Stomach (tissue), 9 donors: ENCODE measurements around the gene PVALEF. TPM values are rescaled to one million over a fixed set of nuclear protein-coding genes. Genes with fewer than 3 reads are reported as not detected.

Experiments used
- DNase-seq, 2 donors: peaks; one replicate each; pipeline versions ENCODE4 v3.0.0 to v3.0.0-alpha.2; 2013 to 2019
- H3K27ac ChIP-seq, 5 donors: fragments of 200-600 bp in 4 of 5; sonication (generic) in 4 of 5; one replicate each; pipeline ENCODE4 v1.5.1; 2013 to 2019; ENCODE audit warnings: mild to moderate bottlenecking in 1 of 5, moderate library complexity in 1 of 5
- H3K27me3 ChIP-seq, 3 donors: fragments of 200-600 bp; sonication (generic); one replicate each; pipeline ENCODE4 v1.5.1; 2017 to 2019; ENCODE audit warnings: mixed run types in 1 of 3
- H3K36me3 ChIP-seq, 4 donors: fragments of 200-600 bp; sonication (generic); 1 replicate in 3 of 4; 2 replicates in 1 of 4; pipeline ENCODE4 v1.5.1; 2016 to 2019
- H3K4me1 ChIP-seq, 4 donors: fragments of 200-600 bp; sonication (generic); one replicate each; pipeline ENCODE4 v1.5.1; 2016 to 2019
- H3K4me3 ChIP-seq, 4 donors: fragments of 200-600 bp; sonication (generic) in 3 of 4; one replicate each; pipeline ENCODE4 v1.5.1; 2016 to 2019; ENCODE audit warnings: mild to moderate bottlenecking in 1 of 4
- H3K9me3 ChIP-seq, 4 donors: fragments of 200-600 bp; sonication (generic); one replicate each; pipeline ENCODE4 v1.5.1; 2016 to 2019
- EP300 ChIP-seq: sonication (generic); formaldehyde crosslinking; IDR thresholded peaks from one replicate; pipeline ENCODE4 v1.6.1; 2017; ENCODE audit warnings: antibody characterized with exemption
- POLR2A ChIP-seq, 4 donors: fragments of 450-650 bp; IDR thresholded peaks; one replicate each; pipeline ENCODE4 v1.6.1; 2016; ENCODE audit warnings: antibody characterized with exemption in 4 of 4, control low read depth in 2 of 4, mild to moderate bottlenecking in 1 of 4, moderate library complexity in 1 of 4
- POLR2AphosphoS5 ChIP-seq, 3 donors: sonication (generic); formaldehyde crosslinking; IDR thresholded peaks; one replicate each; pipeline ENCODE4 v1.6.1; 2016; ENCODE audit warnings: antibody characterized with exemption in 3 of 3
- WGBS, 5 donors: extraction: QIAGEN DNeasy Blood & Tissue Kit in 3 of 5; methylation state at CpG; one replicate each; pipeline versions ENCODE4 v1.1.5 to v1.1.7; 2013 to 2018; 5-methylcytosine and 5-hydroxymethylcytosine counted together
- intact Hi-C: fragments of 100-400 bp; cut with DNase I; formaldehyde crosslinking; loops from one replicate; pipeline ENCODE4 v1.15.1; 2023; ENCODE audit warnings: low total_unique reads
- polyA plus RNA-seq, 3 donors: library from polyadenylated mRNA; stranded (reverse); fragments of 200-250 nt; gene quantifications; one replicate each; pipeline ENCODE4 v1.2.3, GENCODE V29; 2013
- total RNA-seq, 5 donors: library from RNA; depleted of rRNA; stranded (reverse); fragments of >200 nt; gene quantifications; one replicate each; pipeline versions ENCODE4 v1.1.0 to v1.2.3, GENCODE V29; 2014 to 2016
- TF ChIP-seq, protein P1 (sequence below), 7 experiments: fragments of 450-650 bp in 4 of 7; fragments of 200-600 bp in 3 of 7; sonication (generic) in 3 of 7; IDR thresholded peaks; one replicate each; pipeline ENCODE4 v1.5.1; 2016 to 2019; ENCODE audit warnings: antibody characterized with exemption in 7 of 7, control low read depth in 2 of 7, mild to moderate bottlenecking in 1 of 7
- donor health status: healthy with polysubstance abuse.
- donor health status: Bipolar disorder and iron deficiency.
- donor health status: healthy.

PVALEF gene
- total and polyA plus RNA-seq, 8 donors: not detected

DNA sequence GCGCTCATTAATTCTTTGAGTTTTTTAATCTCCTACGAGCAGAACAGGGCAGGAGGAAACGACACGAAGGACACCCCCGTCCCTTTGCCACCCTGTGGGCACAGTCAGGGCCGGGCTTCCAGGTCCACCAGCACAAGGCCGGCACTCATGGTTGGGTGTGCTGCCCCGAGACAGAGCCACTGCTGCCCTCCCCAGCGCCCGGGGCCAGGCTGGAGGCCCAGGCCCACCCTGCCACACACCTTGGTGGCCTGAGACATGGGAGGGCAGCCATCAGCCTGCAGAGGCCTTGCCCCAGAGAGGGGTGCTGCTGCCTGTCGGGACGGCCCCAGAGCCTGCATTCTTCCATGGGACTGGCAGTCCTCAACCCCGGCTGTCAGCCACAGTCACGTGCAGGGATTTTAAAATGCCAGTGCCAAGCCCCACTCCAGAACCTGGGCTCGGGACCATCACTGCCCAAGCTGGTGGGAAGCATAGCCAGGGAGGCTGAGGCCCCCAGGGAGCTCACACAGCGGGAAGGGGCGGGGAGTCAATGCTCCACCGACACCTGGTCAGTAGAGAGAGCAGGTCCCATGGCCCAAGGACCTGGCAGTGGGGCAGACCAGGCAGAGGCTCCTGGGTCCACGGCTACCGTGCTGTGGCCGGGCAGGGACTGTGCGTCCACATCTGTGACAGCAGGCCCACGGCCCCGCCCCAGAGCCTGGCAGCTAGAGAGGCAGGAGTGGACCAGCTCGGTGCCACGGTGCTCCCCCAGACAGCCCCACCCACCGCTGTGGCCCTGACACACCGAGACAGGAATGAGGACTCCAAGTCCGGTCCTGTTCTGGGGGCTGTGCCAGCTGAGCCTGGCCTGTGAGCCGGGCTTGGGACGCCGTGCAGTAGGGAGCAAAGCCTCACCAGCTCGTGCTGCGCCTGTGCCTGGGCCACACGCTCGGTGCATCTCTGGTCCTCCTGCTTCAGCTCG is 29.9 kb downstream of the PVALEF start:
- no peaks in the 10 kb centered on the region for H3K9me3 ChIP-seq
- DNase-seq: no peak
- H3K36me3 ChIP-seq: peaks cover 0 to 92% (median 67%) of the 10 kb centered on the region in 4 donors
- intact Hi-C loops: no loop called here
- TF ChIP-seq EP300: no peak
- no peak for TF ChIP-seq POLR2A (IDR thresholded peaks at IDR 0.05)
- TF ChIP-seq, protein P1, sequence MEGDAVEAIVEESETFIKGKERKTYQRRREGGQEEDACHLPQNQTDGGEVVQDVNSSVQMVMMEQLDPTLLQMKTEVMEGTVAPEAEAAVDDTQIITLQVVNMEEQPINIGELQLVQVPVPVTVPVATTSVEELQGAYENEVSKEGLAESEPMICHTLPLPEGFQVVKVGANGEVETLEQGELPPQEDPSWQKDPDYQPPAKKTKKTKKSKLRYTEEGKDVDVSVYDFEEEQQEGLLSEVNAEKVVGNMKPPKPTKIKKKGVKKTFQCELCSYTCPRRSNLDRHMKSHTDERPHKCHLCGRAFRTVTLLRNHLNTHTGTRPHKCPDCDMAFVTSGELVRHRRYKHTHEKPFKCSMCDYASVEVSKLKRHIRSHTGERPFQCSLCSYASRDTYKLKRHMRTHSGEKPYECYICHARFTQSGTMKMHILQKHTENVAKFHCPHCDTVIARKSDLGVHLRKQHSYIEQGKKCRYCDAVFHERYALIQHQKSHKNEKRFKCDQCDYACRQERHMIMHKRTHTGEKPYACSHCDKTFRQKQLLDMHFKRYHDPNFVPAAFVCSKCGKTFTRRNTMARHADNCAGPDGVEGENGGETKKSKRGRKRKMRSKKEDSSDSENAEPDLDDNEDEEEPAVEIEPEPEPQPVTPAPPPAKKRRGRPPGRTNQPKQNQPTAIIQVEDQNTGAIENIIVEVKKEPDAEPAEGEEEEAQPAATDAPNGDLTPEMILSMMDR (IDR thresholded peaks at IDR 0.05): no peak
- no peak for TF ChIP-seq POLR2AphosphoS5 (IDR thresholded peaks at IDR 0.05)
- no peak overlapping the region for H3K27ac ChIP-seq
- no peaks in the 10 kb centered on the region for H3K27me3 ChIP-seq
- 90 to 94% (median 92%) methylated on average over 22 to 37 of the region's 37 CpGs for WGBS, 5 donors
- H3K4me3 ChIP-seq: no peak overlapping the region
- peaks cover 0 to 17% (median 2%) of the 10 kb centered on the region in 4 donors for H3K4me1 ChIP-seq

DNA sequence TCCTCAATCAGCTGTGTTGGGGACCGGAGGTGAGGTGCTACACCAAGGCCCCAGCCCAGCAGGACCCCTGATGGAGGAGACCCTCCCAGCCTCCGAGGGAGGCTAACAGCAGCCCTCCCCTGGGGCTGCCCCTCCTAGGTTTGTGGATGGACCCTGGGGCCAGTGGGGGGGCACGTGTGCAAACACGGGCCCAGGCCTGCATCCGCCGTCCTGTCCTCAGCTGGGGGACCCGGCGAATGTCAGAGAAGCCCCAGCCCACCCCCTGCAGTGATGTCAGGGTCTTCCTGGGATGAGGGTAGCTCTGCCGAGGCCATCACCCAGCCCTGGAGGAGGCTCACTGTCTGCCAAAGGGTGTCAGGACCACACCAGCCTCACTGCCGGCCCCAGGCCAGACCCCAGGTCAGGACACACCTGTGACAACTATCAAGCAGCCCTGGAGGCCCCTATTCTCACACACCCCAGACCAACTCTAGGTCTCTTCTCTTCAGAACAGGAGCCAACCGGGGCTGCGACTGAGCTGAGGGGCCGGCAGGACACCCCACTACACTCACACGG is 30.7 kb downstream of the PVALEF start:
- WGBS, 5 donors: 88 to 96% (median 95%) methylated on average over 10 to 14 of the region's 14 CpGs

DNA sequence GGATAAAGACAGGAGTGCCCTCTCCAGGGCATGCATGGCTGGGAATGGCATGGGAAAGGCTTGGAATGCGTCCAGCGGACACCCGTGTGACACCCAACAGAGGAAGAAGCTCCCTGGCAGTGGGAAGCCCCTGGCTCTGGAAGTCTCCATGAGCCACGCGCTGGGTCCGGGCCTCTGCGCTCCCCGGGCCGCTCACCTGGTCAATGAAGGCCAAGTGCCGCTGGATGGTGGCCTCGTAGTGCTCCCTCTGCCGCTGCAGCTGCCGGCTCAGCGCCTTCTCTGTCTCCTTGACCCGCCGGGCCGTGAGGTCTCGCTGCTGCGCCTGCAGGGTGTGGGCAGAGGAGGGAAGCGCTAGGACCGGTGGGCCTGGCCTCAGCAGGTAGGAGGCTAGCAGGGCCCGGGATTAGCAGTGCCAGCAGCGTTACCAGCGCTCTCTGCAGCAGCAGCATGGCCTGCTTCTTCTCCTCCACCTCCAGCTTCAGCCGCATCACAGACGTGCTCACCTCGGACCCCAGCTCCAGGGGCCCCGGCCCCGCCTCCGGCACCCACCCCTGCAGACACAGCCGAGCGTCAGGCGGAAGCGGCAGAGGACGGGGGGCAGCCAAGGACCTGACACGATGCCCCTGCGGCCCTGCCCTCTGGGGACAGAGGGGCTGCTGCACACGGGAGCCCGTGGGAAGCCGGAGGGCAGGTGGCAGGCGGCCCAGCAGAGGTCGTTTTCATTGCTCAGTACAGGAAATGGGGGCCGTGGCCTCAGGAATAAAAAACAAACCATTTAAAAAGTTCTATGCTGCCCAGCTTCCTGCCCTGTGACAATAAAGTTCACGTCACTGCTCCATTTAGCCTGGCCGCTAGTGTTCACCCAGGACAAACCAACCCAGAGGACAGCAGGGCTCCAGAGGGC is 31.4 kb downstream of the PVALEF start:
- 89 to 94% (median 89%) methylated on average over 27 to 45 of the region's 45 CpGs for WGBS, 5 donors
- H3K27ac ChIP-seq: no peak overlapping the region
- H3K27me3 ChIP-seq: no peaks in the 10 kb centered on the region
- H3K4me3 ChIP-seq: no peak overlapping the region
- intact Hi-C loops: no loop called here
- peaks cover 0 to 26% (median 12%) of the 10 kb centered on the region in 4 donors for H3K4me1 ChIP-seq
- H3K9me3 ChIP-seq: no peaks in the 10 kb centered on the region
- H3K36me3 ChIP-seq: peaks cover 0 to 77% (median 53%) of the 10 kb centered on the region in 4 donors
- no peak for TF ChIP-seq POLR2AphosphoS5 (IDR thresholded peaks at IDR 0.05)
- no peak for DNase-seq

More for the DNA sequence above, 30.7 kb downstream of the PVALEF start:
- DNase-seq: no peak
- Histone ChIP-seq H3K27ac (no peak overlapping the region), H3K27me3 (no peaks in the 10 kb centered on the region), H3K9me3 (no peaks in the 10 kb centered on the region), H3K4me3 (no peak overlapping the region), H3K36me3 (peaks cover 0 to 84% (median 60%) of the 10 kb centered on the region in 4 donors), H3K4me1 (peaks cover 0 to 25% (median 10%) of the 10 kb centered on the region in 4 donors)
- TF ChIP-seq POLR2A (IDR thresholded peaks at IDR 0.05) (no peak), EP300 (no peak), POLR2AphosphoS5 (IDR thresholded peaks at IDR 0.05) (no peak)
- TF ChIP-seq, protein P1 (IDR thresholded peaks at IDR 0.05): no peak
- intact Hi-C loops: no loop called here

DNA sequence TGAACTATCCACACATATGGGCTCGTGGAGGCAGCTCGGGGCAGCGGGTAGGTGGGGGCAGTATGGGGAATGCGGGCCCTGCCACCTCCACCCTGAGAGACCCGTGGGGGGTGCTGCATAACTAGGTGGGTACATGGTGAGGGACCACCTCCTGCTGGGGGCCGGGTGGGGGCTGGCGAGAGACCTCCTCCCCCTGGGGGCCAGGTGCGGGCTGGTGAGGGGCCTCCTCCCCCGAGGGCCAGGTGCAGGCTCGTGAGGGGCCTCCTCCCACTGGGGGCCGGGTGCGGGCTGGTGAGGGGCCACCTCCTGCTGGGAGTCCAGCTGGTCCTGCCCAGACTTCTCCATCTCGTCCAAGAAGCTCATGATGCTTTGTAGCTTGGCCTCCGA is 32.1 kb downstream of the PVALEF start:
- Histone ChIP-seq H3K27me3 (no peaks in the 10 kb centered on the region), H3K9me3 (no peaks in the 10 kb centered on the region), H3K4me1 (peaks cover 0 to 26% (median 12%) of the 10 kb centered on the region in 4 donors), H3K4me3 (no peak overlapping the region), H3K27ac (no peak overlapping the region), H3K36me3 (peaks cover 0 to 75% (median 50%) of the 10 kb centered on the region in 4 donors)
- WGBS, 5 donors: 89 to 93% (median 93%) methylated on average over 6 to 14 of the region's 14 CpGs
- intact Hi-C loops: no loop called here
- TF ChIP-seq EP300 (no peak), POLR2AphosphoS5 (IDR thresholded peaks at IDR 0.05) (no peak), POLR2A (IDR thresholded peaks at IDR 0.05) (no peak)
- TF ChIP-seq, protein P1 (IDR thresholded peaks at IDR 0.05): no peak
- no peak for DNase-seq
